ENCODE data around the gene MAPK8IP3. TPM values are rescaled to one million over a fixed set of nuclear protein-coding genes. Genes with fewer than 3 reads are reported as not detected.

Gene MAPK8IP3
- total RNA-seq, 1 donor from 2014 or later, result 28.5 TPM

DNA sequence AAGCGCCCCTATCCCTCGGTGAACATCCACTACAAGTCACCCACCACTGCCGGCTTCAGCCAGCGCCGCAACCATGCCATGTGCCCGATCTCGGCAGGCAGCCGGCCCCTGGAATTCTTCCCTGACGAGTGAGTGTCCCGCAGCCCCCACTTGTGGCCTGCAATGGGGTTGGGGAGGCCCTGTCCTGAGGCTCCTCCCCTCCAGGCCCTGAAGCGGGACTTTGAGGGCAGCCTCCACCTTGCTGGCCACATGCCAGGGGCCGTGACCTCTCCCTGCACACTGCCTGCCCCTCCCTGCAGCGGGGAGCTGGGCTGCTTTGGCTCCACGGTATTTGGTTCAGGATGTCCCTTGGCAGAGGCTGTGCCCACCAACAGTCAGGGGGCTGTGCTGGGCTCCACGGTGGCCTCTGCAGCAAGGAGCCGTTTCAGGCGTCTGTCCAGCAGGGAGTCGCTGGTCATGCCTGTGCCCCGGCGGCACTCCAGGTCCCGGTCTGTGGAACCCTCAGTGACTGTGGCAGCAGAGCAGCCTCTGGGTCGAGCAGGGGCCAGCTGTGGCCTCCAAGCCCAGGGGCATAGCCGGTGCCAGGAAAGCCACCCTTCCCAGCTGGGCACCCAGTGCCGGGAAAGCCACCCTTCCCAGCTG, 57.0 kb downstream of the MAPK8IP3 start:
- Mint-ChIP-seq H3K27ac (no peak overlapping the region), H3K4me1 (no peaks in the 10 kb centered on the region), H3K9me3 (no peaks in the 10 kb centered on the region), H3K36me3 (peaks cover 3% of the 10 kb centered on the region), H3K27me3 (ENCODE audit: insufficient read depth, low read depth) (peaks cover 4% of the 10 kb centered on the region), H3K4me3 (no peak overlapping the region)
- peak; percentile 20 for DNase-seq (ENCODE audit: low spot score)
- H4K20me1 ChIP-seq (ENCODE audit: low read depth), result peaks cover 15% of the 10 kb centered on the region
- TF ChIP-seq, protein P1, sequence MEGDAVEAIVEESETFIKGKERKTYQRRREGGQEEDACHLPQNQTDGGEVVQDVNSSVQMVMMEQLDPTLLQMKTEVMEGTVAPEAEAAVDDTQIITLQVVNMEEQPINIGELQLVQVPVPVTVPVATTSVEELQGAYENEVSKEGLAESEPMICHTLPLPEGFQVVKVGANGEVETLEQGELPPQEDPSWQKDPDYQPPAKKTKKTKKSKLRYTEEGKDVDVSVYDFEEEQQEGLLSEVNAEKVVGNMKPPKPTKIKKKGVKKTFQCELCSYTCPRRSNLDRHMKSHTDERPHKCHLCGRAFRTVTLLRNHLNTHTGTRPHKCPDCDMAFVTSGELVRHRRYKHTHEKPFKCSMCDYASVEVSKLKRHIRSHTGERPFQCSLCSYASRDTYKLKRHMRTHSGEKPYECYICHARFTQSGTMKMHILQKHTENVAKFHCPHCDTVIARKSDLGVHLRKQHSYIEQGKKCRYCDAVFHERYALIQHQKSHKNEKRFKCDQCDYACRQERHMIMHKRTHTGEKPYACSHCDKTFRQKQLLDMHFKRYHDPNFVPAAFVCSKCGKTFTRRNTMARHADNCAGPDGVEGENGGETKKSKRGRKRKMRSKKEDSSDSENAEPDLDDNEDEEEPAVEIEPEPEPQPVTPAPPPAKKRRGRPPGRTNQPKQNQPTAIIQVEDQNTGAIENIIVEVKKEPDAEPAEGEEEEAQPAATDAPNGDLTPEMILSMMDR (IDR thresholded peaks at IDR 0.05), result no peak
- TF ChIP-seq EZH2 (IDR thresholded peaks at IDR 0.05) (no peak), EZH2phosphoT487 (IDR thresholded peaks at IDR 0.05) (no peak)
- peaks cover 8% of the 10 kb centered on the region for H3F3A ChIP-seq (ENCODE audit: low read depth)
- no peak overlapping the region for H3K4me3 ChIP-seq
- no peaks in the 10 kb centered on the region for H3K36me3 ChIP-seq
- no peak overlapping the region for H2AFZ ChIP-seq (replicated peaks)
- H3K27me3 ChIP-seq, result no peaks in the 10 kb centered on the region
- no peaks in the 10 kb centered on the region for H3K9me3 ChIP-seq (ENCODE audit: low read depth)
- H3K27ac ChIP-seq, result no peak overlapping the region
- H3K4me2 ChIP-seq, result no peak overlapping the region
- no peaks in the 10 kb centered on the region for H3K79me2 ChIP-seq (ENCODE audit: low read depth)
- no peak overlapping the region for H3K9ac ChIP-seq
- no peaks in the 10 kb centered on the region for H3K4me1 ChIP-seq

DNA sequence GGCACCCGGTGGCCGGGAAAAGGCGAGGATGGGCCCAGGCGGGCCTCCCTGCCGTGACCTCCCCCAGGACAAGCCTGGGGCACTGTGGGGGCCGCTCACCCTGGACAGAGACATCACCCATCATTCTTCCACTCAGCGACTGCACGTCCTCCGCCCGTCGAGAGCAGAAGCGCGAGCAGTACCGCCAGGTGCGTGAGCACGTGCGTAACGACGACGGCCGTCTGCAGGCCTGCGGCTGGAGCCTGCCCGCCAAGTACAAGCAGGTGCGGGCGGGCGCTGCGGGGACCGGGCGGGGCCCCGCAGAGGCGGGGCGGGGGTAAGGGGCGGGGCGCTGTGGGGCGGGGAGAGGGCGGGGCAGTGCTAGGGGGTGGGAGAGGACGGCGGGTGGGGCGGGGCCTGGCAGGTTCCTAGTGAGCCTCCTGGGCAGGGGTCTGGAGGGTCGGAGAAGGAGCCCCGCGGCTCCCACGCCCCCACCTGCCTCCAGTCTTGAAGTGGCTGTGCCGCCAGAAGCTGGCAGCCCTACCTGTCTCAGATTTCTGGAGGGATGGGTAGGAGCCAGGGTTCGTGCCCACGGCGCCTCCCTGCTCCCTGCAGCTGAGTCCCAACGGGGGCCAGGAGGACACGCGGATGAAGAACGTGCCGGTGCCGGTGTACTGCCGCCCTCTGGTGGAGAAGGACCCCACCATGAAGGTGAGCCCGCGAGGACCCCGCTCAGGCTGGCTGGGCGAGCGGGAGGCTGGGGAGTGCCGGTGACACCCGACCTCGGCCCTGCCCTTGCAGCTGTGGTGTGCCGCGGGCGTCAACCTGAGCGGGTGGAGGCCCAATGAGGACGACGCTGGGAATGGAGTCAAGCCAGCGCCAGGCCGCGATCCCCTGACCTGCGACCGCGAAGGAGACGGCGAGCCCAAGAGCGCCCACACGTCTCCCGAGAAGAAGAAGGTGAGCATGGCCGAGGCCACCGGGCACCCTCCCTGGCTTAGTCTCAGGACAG, 57.8 kb downstream of the MAPK8IP3 start:
- H3K4me1 Mint-ChIP-seq, result no peaks in the 10 kb centered on the region
- H3K9me3 ChIP-seq (ENCODE audit: low read depth), result no peaks in the 10 kb centered on the region
- H3K36me3 Mint-ChIP-seq, result peaks cover 3% of the 10 kb centered on the region
- peaks cover 4% of the 10 kb centered on the region for H3K27me3 Mint-ChIP-seq (ENCODE audit: insufficient read depth, low read depth)
- TF ChIP-seq, protein P1 (IDR thresholded peaks at IDR 0.05), result peak; percentile 69
- TF ChIP-seq EZH2phosphoT487 (IDR thresholded peaks at IDR 0.05) (no peak), EZH2 (IDR thresholded peaks at IDR 0.05) (no peak)
- no peaks in the 10 kb centered on the region for H3K27me3 ChIP-seq
- DNase-seq (ENCODE audit: low spot score), result peak; percentile 82
- peaks cover 8% of the 10 kb centered on the region for H3F3A ChIP-seq (ENCODE audit: low read depth)
- H3K27ac Mint-ChIP-seq, result no peak overlapping the region
- H3K4me3 Mint-ChIP-seq, result no peak overlapping the region
- no peak overlapping the region for H3K4me3 ChIP-seq
- H3K4me2 ChIP-seq, result peak overlapping the region; percentile 11
- no peaks in the 10 kb centered on the region for H3K79me2 ChIP-seq (ENCODE audit: low read depth)
- H3K9me3 Mint-ChIP-seq, result no peaks in the 10 kb centered on the region
- no peak overlapping the region for H3K9ac ChIP-seq
- no peaks in the 10 kb centered on the region for H3K36me3 ChIP-seq
- H3K27ac ChIP-seq, result no peak overlapping the region
- H4K20me1 ChIP-seq (ENCODE audit: low read depth), result peaks cover 18% of the 10 kb centered on the region
- no peaks in the 10 kb centered on the region for H3K4me1 ChIP-seq
- H2AFZ ChIP-seq (replicated peaks), result no peak overlapping the region

DNA sequence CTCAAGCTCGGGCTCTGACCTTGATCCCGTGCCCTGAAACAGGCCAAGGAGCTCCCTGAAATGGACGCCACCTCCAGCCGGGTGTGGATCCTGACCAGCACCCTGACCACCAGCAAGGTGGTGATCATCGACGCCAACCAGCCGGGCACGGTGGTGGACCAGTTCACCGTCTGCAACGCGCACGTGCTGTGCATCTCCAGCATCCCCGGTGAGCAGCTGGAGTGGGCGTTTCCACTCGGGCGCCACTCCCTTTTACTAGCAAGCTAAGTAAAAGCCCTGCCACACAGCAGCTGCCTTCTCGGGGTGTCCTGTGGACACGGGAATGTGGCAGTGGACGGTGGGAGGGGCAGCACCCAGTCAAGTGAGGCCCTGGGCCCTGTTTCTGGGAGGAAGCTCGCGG, 59.0 kb downstream of the MAPK8IP3 start:
- Histone ChIP-seq H4K20me1 (ENCODE audit: low read depth) (peaks cover 29% of the 10 kb centered on the region), H3K36me3 (no peaks in the 10 kb centered on the region), H3K9ac (no peak overlapping the region), H3K4me1 (no peaks in the 10 kb centered on the region), H3K27me3 (no peaks in the 10 kb centered on the region), H2AFZ (replicated peaks) (no peak overlapping the region), H3K79me2 (ENCODE audit: low read depth) (no peaks in the 10 kb centered on the region), H3K4me3 (no peak overlapping the region), H3K9me3 (ENCODE audit: low read depth) (no peaks in the 10 kb centered on the region), H3K27ac (no peak overlapping the region), H3F3A (ENCODE audit: low read depth) (peaks cover 9% of the 10 kb centered on the region), H3K4me2 (no peak overlapping the region)
- Mint-ChIP-seq H3K9me3 (no peaks in the 10 kb centered on the region), H3K4me1 (no peaks in the 10 kb centered on the region), H3K27me3 (ENCODE audit: insufficient read depth, low read depth) (peaks cover 4% of the 10 kb centered on the region), H3K36me3 (peaks cover 3% of the 10 kb centered on the region), H3K27ac (no peak overlapping the region), H3K4me3 (no peak overlapping the region)
- DNase-seq (ENCODE audit: low spot score), result no peak
- TF ChIP-seq EZH2 (IDR thresholded peaks at IDR 0.05) (no peak), EZH2phosphoT487 (IDR thresholded peaks at IDR 0.05) (no peak)
- TF ChIP-seq, protein P1 (IDR thresholded peaks at IDR 0.05), result no peak

Data from neural progenitor cell (in vitro differentiated cells).